ENCODE results near the gene MSI2. TPM values are rescaled to one million over a fixed set of nuclear protein-coding genes. Genes with fewer than 3 reads are reported as not detected.

Gene MSI2
- total and polyA plus RNA-seq, 2 donors (not counting 3 experiments of a cell fraction or from before 2014, with no cell fraction given): 20.9 to 59.3 TPM

- H3K9ac ChIP-seq (replicated peaks; ENCODE audit: extremely low read depth, insufficient read depth, low read length): no peak overlapping the region
- no peaks in the 10 kb centered on the region for H3K9me3 ChIP-seq (replicated peaks; ENCODE audit: control insufficient read depth, insufficient read depth, low read length)
- ChIA-PET CTCF (interaction anchor here (0.6 to 1.6 kb wide), 5 partner anchors 23 to 495 kb away, joined by 3 to 6 read pairs (median 3); no protein-coding TSS in a partner anchor), POLR2A (no interaction called here)
- no peaks in the 10 kb centered on the region for H3K9me1 ChIP-seq (replicated peaks; ENCODE audit: control insufficient read depth, extremely low read depth, insufficient read depth, low read length)
- dilution Hi-C loops (cut with MboI; ENCODE audit: extremely low pct_ligation_motif_present, low sequenced_read_pairs) (no loop called here), intact Hi-C loops (cut with micrococcal nuclease) (loop anchor here (5.0 kb wide), 2 partner anchors 42 to 123 kb away; partner anchors contain the start of gene MSI2)
- no peaks in the 10 kb centered on the region for H4K20me1 ChIP-seq (replicated peaks; ENCODE audit: control insufficient read depth, extremely low read depth, insufficient read depth, low read length)
- H3K27ac ChIP-seq (ENCODE audit: insufficient read depth, low read depth, low read length): no peak overlapping the region
- FAIRE-seq (no peak), DNase-seq (ENCODE audit: low read depth, low spot score) (no peak)
- TF ChIP-seq POLR2AphosphoS5 (IDR thresholded peaks at IDR 0.05; ENCODE audit: insufficient read depth, low read depth, low read length) (no peak), MAX (IDR thresholded peaks at IDR 0.05; ENCODE audit: insufficient read depth, insufficient read length) (no peak), CTCF (IDR thresholded peaks at IDR 0.05; ENCODE audit: extremely low read depth in 1 of 2, insufficient read depth in 1 of 2, low read depth in 1 of 2, low read length in 2 of 2) (no peak), GATA2 (IDR thresholded peaks at IDR 0.05; ENCODE audit: insufficient read depth, insufficient read length, low read depth, low read length) (no peak), JUN (IDR thresholded peaks at IDR 0.05; ENCODE audit: borderline replicate concordance, insufficient read depth, insufficient read length, low read depth) (no peak), MYC (IDR thresholded peaks at IDR 0.05; ENCODE audit: low read depth, low read length) (no peak), POLR2A (IDR thresholded peaks at IDR 0.05; ENCODE audit: low read depth, low read length) (no peak), FOS (IDR thresholded peaks at IDR 0.05; ENCODE audit: borderline replicate concordance, insufficient read depth, low read length) (no peak), EZH2 (IDR thresholded peaks at IDR 0.05; ENCODE audit: borderline replicate concordance, low read depth, low read length, severe bottlenecking) (no peak)
- no peaks in the 10 kb centered on the region for H3K79me2 ChIP-seq (ENCODE audit: control insufficient read depth, insufficient read depth, low read length)
- no peaks in the 10 kb centered on the region for H3K36me3 ChIP-seq (ENCODE audit: control insufficient read depth in 2 of 2, extremely low read depth in 1 of 2, insufficient read depth in 2 of 2, low read length in 2 of 2)
- no TSS peak for BruUV-seq (replicated peaks)
- H3K4me3 ChIP-seq (replicated peaks in 1 of 3; ENCODE audit: insufficient read depth in 1 of 3, low read depth in 1 of 3, low read length in 3 of 3): no peak overlapping the region
- H3K4me1 ChIP-seq (ENCODE audit: control insufficient read depth, extremely low read depth, insufficient read depth, low read length): peaks cover 5% of the 10 kb centered on the region
- H3K27me3 ChIP-seq (ENCODE audit: control insufficient read depth in 2 of 2, insufficient read depth in 2 of 2, low read length in 2 of 2): no peaks in the 10 kb centered on the region
- H3K4me2 ChIP-seq (ENCODE audit: insufficient read depth, low read length): no peak overlapping the region
- H2AFZ ChIP-seq (ENCODE audit: low read depth, low read length): no peak overlapping the region
Measured at GRCh38 chr17:57379895-57380434, 123.6 kb downstream of the MSI2 start.

Data from endothelial cell of umbilical vein (primary cell).